ENCODE results near the gene GPC6.

Gene GPC6

DNA sequence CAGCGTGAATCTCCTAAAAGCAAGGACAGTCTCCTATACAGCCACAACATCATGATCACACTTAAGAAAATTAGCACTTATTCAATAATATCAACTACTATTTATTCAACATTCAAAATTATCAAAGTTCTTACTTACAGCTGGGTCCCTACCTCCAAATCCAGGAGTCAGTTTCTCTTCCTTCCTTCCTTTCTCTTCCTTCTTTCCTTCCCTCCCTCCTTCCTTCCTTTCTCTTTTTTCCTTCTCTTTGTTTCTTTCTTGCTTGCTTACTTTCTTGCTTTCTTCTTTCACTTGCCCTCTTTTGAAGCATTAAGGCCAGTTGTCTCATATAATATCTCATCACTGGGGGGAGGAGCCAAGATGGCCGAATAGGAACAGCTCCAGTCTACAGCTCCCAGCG is 1145.2 kb downstream of the GPC6 start:
- Histone ChIP-seq H3K9me2 (replicated peaks; ENCODE audit: insufficient read depth, low read length) (no peaks in the 10 kb centered on the region), H3K27me3 (ENCODE audit: low read length) (no peaks in the 10 kb centered on the region), H3K79me2 (ENCODE audit: insufficient read depth, low read length) (no peaks in the 10 kb centered on the region), H2AFZ (ENCODE audit: low read depth, low read length, severe bottlenecking) (no peak overlapping the region), H4K20me1 (ENCODE audit: low read depth, low read length) (no peaks in the 10 kb centered on the region), H3K4me2 (ENCODE audit: low read depth, low read length, poor library complexity, severe bottlenecking) (no peak overlapping the region), H3F3A (ENCODE audit: insufficient read depth) (no peaks in the 10 kb centered on the region), H3K9ac (ENCODE audit: low read length) (no peak overlapping the region), H3K9me3 (ENCODE audit: insufficient read depth, low read length) (no peaks in the 10 kb centered on the region), H3K4me3 (ENCODE audit: insufficient read depth, low read length, poor library complexity, severe bottlenecking) (no peak overlapping the region), H3K27ac (ENCODE audit: low read depth, low read length) (no peak overlapping the region), H3K36me3 (ENCODE audit: low read length) (no peaks in the 10 kb centered on the region)
- TF ChIP-seq CTCF (IDR thresholded peaks at IDR 0.05; ENCODE audit: insufficient read depth, low read length, poor library complexity, severe bottlenecking) (no peak), EZH2phosphoT487 (conservative IDR thresholded peaks at IDR 0.05; ENCODE audit: low read length) (no peak)

DNA sequence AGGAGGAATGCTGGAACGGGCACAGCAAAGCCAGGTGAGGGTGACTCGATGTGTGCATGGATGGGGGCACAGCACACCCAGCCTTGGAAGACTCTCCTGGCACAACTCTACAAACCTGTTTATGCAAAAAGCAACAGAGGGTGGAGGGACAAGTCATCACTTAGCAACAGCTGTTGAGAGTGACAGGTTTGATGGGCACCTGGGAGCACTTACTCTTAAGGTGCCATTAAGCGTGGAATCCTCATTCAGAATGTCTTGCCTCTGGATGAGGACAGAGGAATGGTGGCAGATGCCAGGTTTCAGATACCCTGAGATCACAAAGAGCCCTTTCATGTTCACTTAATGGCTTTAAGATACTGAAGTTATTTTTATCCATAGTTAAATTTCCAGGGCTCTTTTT is 1155.9 kb downstream of the GPC6 start:
- H3K4me3 ChIP-seq (ENCODE audit: insufficient read depth, low read length, poor library complexity, severe bottlenecking), result no peak overlapping the region
- H2AFZ ChIP-seq (ENCODE audit: low read depth, low read length, severe bottlenecking), result no peak overlapping the region
- no peak overlapping the region for H3K9ac ChIP-seq (ENCODE audit: low read length)
- H4K20me1 ChIP-seq (ENCODE audit: low read depth, low read length), result no peaks in the 10 kb centered on the region
- H3K4me2 ChIP-seq (ENCODE audit: low read depth, low read length, poor library complexity, severe bottlenecking), result no peak overlapping the region
- H3K9me2 ChIP-seq (replicated peaks; ENCODE audit: insufficient read depth, low read length), result no peaks in the 10 kb centered on the region
- no peaks in the 10 kb centered on the region for H3K79me2 ChIP-seq (ENCODE audit: insufficient read depth, low read length)
- no peak for TF ChIP-seq EZH2phosphoT487 (conservative IDR thresholded peaks at IDR 0.05; ENCODE audit: low read length)
- TF ChIP-seq CTCF (IDR thresholded peaks at IDR 0.05; ENCODE audit: insufficient read depth, low read length, poor library complexity, severe bottlenecking), result no peak
- no peaks in the 10 kb centered on the region for H3K27me3 ChIP-seq (ENCODE audit: low read length)
- no peak overlapping the region for H3K27ac ChIP-seq (ENCODE audit: low read depth, low read length)
- no peaks in the 10 kb centered on the region for H3K36me3 ChIP-seq (ENCODE audit: low read length)
- H3F3A ChIP-seq (ENCODE audit: insufficient read depth), result no peaks in the 10 kb centered on the region
- H3K9me3 ChIP-seq (ENCODE audit: insufficient read depth, low read length), result no peaks in the 10 kb centered on the region

DNA sequence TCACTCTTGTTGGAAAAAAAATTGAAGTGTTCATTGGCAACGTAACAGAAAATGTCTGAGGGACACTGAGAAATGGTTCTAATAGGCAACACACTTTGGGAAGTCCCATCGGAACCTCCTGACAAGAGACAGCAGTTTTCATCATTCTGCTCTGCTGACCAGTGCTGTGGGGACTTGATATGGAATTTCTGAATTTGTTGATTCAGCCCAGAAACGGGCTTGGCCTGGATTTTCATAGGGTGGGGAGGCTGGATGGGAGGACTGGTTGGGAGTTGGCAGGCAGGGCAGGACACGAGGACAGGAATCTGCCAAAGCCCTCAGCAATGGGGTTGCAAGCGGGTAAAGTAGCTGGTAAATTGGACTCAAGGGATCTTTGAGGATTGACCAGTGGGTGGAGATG is 1156.4 kb downstream of the GPC6 start:
- TF ChIP-seq CTCF (IDR thresholded peaks at IDR 0.05; ENCODE audit: insufficient read depth, low read length, poor library complexity, severe bottlenecking) (no peak), EZH2phosphoT487 (conservative IDR thresholded peaks at IDR 0.05; ENCODE audit: low read length) (no peak)
- Histone ChIP-seq H2AFZ (ENCODE audit: low read depth, low read length, severe bottlenecking) (no peak overlapping the region), H3K79me2 (ENCODE audit: insufficient read depth, low read length) (no peaks in the 10 kb centered on the region), H3K36me3 (ENCODE audit: low read length) (no peaks in the 10 kb centered on the region), H3K4me2 (ENCODE audit: low read depth, low read length, poor library complexity, severe bottlenecking) (no peak overlapping the region), H3K9ac (ENCODE audit: low read length) (no peak overlapping the region), H3K4me3 (ENCODE audit: insufficient read depth, low read length, poor library complexity, severe bottlenecking) (no peak overlapping the region), H3K9me2 (replicated peaks; ENCODE audit: insufficient read depth, low read length) (no peaks in the 10 kb centered on the region), H3K9me3 (ENCODE audit: insufficient read depth, low read length) (no peaks in the 10 kb centered on the region), H3K27me3 (ENCODE audit: low read length) (no peaks in the 10 kb centered on the region), H4K20me1 (ENCODE audit: low read depth, low read length) (no peaks in the 10 kb centered on the region), H3F3A (ENCODE audit: insufficient read depth) (no peaks in the 10 kb centered on the region), H3K27ac (ENCODE audit: low read depth, low read length) (no peak overlapping the region)
